ENCODE results near the gene ACTN1.

GRCh38 chr14:68951800-68952530, 27.1 kb downstream of the ACTN1 start:
- TF ChIP-seq CTCF (IDR thresholded peaks at IDR 0.05; ENCODE audit: poor library complexity) (no peak), EZH2phosphoT487 (IDR thresholded peaks at IDR 0.05; ENCODE audit: low read depth, severe bottlenecking, unreplicated experiment) (no peak), EZH2 (IDR thresholded peaks at IDR 0.05; ENCODE audit: borderline replicate concordance) (no peak)

Data from hepatocyte (in vitro differentiated cells).